H9 (cell line): Measurements from ENCODE around the gene ATP11C. TPM values are rescaled to one million over a fixed set of nuclear protein-coding genes. Genes with fewer than 3 reads are reported as not detected.

Source experiments
- DNase-seq: peaks from one replicate; pipeline ENCODE4 v3.0.0-alpha.2; 2017
- H2AFZ ChIP-seq: one replicate; pipeline ENCODE4 v1.6.1; 2013; ENCODE audit warnings: mild to moderate bottlenecking, low read length, control low read depth, moderate library complexity
- H2AK5ac ChIP-seq: 2 replicates; pipeline ENCODE4 v1.6.1; 2013; ENCODE audit warnings: low read length, control low read depth, mixed read lengths; ENCODE audit not compliant: insufficient read length
- H2BK120ac ChIP-seq: one replicate; pipeline ENCODE4 v1.6.1; 2013; ENCODE audit warnings: low read depth, mild to moderate bottlenecking, low read length, control low read depth, inconsistent platforms; ENCODE audit not compliant: poor library complexity, severe bottlenecking
- H2BK12ac ChIP-seq: 2 replicates; pipeline ENCODE4 v1.6.1; 2013; ENCODE audit warnings: low read length, control low read depth, mixed read lengths, low read depth; ENCODE audit not compliant: insufficient read length
- H2BK15ac ChIP-seq: 2 replicates; pipeline ENCODE4 v1.6.1; 2013; ENCODE audit warnings: low read depth, low read length, control low read depth
- H2BK20ac ChIP-seq: one replicate; pipeline ENCODE4 v1.6.1; 2013; ENCODE audit warnings: low read depth, mild to moderate bottlenecking, low read length, control low read depth, inconsistent platforms; ENCODE audit not compliant: poor library complexity, severe bottlenecking
- H2BK5ac ChIP-seq: 2 replicates; pipeline ENCODE4 v1.6.1; 2013; ENCODE audit warnings: low read length, control low read depth, mixed read lengths; ENCODE audit not compliant: insufficient read length
- H3K14ac ChIP-seq: 2 replicates; pipeline ENCODE4 v1.6.1; 2013; ENCODE audit warnings: low read length, control low read depth; ENCODE audit not compliant: insufficient read depth
- H3K18ac ChIP-seq: 2 replicates; pipeline ENCODE4 v1.6.1; 2013; ENCODE audit warnings: low read depth, mild to moderate bottlenecking, mixed read lengths, low read length, control low read depth; ENCODE audit not compliant: insufficient read length
- H3K23ac ChIP-seq: 2 replicates; pipeline ENCODE4 v1.6.1; 2013; ENCODE audit warnings: low read length, control low read depth, mixed read lengths, low read depth; ENCODE audit not compliant: insufficient read length
- H3K23me2 ChIP-seq: 2 replicates; pipeline ENCODE4 v1.6.1; 2013; ENCODE audit warnings: low read depth, mild to moderate bottlenecking, mixed read lengths, low read length, control low read depth; ENCODE audit not compliant: insufficient read length, poor library complexity, severe bottlenecking
- H3K27ac ChIP-seq: 2 replicates; pipeline ENCODE4 v1.5.1; 2013; ENCODE audit warnings: low read length, control low read depth, mixed read lengths, low read depth; ENCODE audit not compliant: insufficient read length
- H3K27me3 ChIP-seq: 2 replicates; pipeline ENCODE4 v1.6.1; 2013; ENCODE audit warnings: low read length, control low read depth, inconsistent platforms; ENCODE audit not compliant: insufficient read depth
- H3K4ac ChIP-seq: 2 replicates; pipeline ENCODE4 v1.6.1; 2013; ENCODE audit warnings: low read depth, mild to moderate bottlenecking, control low read depth, inconsistent platforms, low read length, moderate library complexity
- H3K4me1 ChIP-seq: 2 replicates; pipeline ENCODE4 v1.6.1; 2013; ENCODE audit warnings: low read length, control low read depth, inconsistent platforms; ENCODE audit not compliant: insufficient read depth
- H3K4me2 ChIP-seq: 2 replicates; pipeline ENCODE4 v1.6.1; 2013; ENCODE audit warnings: low read length, control low read depth, mixed read lengths; ENCODE audit not compliant: insufficient read length, insufficient read depth
- H3K56ac ChIP-seq: 2 replicates; pipeline ENCODE4 v1.6.1; 2013; ENCODE audit warnings: low read depth, mild to moderate bottlenecking, mixed read lengths, low read length, control low read depth; ENCODE audit not compliant: insufficient read length
- H3K79me1 ChIP-seq: 2 replicates; pipeline ENCODE4 v1.6.1; 2013; ENCODE audit warnings: low read depth, mild to moderate bottlenecking, moderate library complexity, low read length, control low read depth, inconsistent platforms; ENCODE audit not compliant: insufficient read depth, poor library complexity, severe bottlenecking
- H3K79me2 ChIP-seq: 2 replicates; pipeline ENCODE4 v1.6.1; 2013; ENCODE audit warnings: low read length, control low read depth, inconsistent platforms; ENCODE audit not compliant: insufficient read depth
- H3K9ac ChIP-seq: 2 replicates; pipeline ENCODE4 v1.6.1; 2013; ENCODE audit warnings: low read length, control low read depth, mixed read lengths; ENCODE audit not compliant: insufficient read length; ENCODE audit errors: extremely low read depth
- H3K9me3 ChIP-seq: one replicate; pipeline ENCODE4 v1.6.1; 2013; ENCODE audit warnings: low read depth, low read length, inconsistent platforms; ENCODE audit not compliant: control insufficient read depth
- H3T11ph ChIP-seq: one replicate; pipeline ENCODE4 v1.6.1; 2013; ENCODE audit warnings: mild to moderate bottlenecking, low read length, control low read depth, inconsistent platforms
- H4K20me1 ChIP-seq: one replicate; pipeline ENCODE4 v1.6.1; 2013; ENCODE audit not compliant: control insufficient read depth, insufficient read length, insufficient read depth
- H4K5ac ChIP-seq: 2 replicates; pipeline ENCODE4 v1.6.1; 2013; ENCODE audit warnings: low read depth, mild to moderate bottlenecking, mixed read lengths, low read length, control low read depth; ENCODE audit not compliant: insufficient read length
- H4K8ac ChIP-seq: replicated peaks from 2 replicates; pipeline ENCODE4 v1.6.1; 2013; ENCODE audit warnings: low read length, control low read depth, mixed read lengths, low read depth; ENCODE audit not compliant: insufficient read length
- H4K91ac ChIP-seq: 2 replicates; pipeline ENCODE4 v1.6.1; 2013; ENCODE audit warnings: low read depth, mild to moderate bottlenecking, moderate library complexity, mixed read lengths, low read length, control low read depth; ENCODE audit not compliant: insufficient read length
- H3K27ac Mint-ChIP-seq, 3 experiments: 2 replicates in 2 of 3; 3 replicates in 1 of 3; pipeline ENCODE4 v1.8.0; 2020 to 2021; ENCODE audit warnings: mixed read lengths in 3 of 3, mild to moderate bottlenecking in 1 of 3, moderate library complexity in 1 of 3
- H3K27me3 Mint-ChIP-seq: 2 replicates; pipeline ENCODE4 v1.8.0; 2021; ENCODE audit warnings: low read depth, mild to moderate bottlenecking, moderate library complexity, mixed read lengths
- H3K36me3 Mint-ChIP-seq, 3 experiments: 2 replicates in 2 of 3; 3 replicates in 1 of 3; pipeline ENCODE4 v1.8.0; 2020 to 2021; ENCODE audit warnings: low read depth in 3 of 3, mixed read lengths in 3 of 3; ENCODE audit not compliant: insufficient read depth in 1 of 3
- H3K4me1 Mint-ChIP-seq, 2 experiments: 2 replicates each; pipeline ENCODE4 v1.8.0; 2020; ENCODE audit warnings: mixed read lengths in 2 of 2
- H3K4me3 Mint-ChIP-seq, 2 experiments: 2 replicates in 1 of 2; 3 replicates in 1 of 2; pipeline ENCODE4 v1.8.0; 2020 to 2021; ENCODE audit warnings: mild to moderate bottlenecking in 2 of 2, mixed read lengths in 2 of 2, moderate library complexity in 1 of 2
- H3K9me3 Mint-ChIP-seq, 2 experiments: 2 replicates in 1 of 2; 3 replicates in 1 of 2; pipeline ENCODE4 v1.8.0; 2020; ENCODE audit warnings: mild to moderate bottlenecking in 2 of 2, mixed read lengths in 2 of 2, moderate library complexity in 1 of 2
- WGBS: extraction: QIAGEN DNeasy Blood & Tissue Kit; methylation state at CpG from one replicate; pipeline ENCODE4 v1.1.7; 2013; ENCODE audit warnings: missing lambda C conversion rate, low lambda C conversion rate, mixed read lengths; ENCODE audit not compliant: insufficient read length; ENCODE audit errors: extremely low coverage; 5-methylcytosine and 5-hydroxymethylcytosine counted together
- total RNA-seq: library from RNA; stranded (reverse); gene quantifications from 2 replicates; pipeline ENCODE4 v1.2.1, GENCODE V29; 2021
- TF ChIP-seq, protein P1 (sequence below): fragments of 200-600 bp; sonication (generic); conservative IDR thresholded peaks from 3 replicates; pipeline ENCODE4 v1.8.0; 2021; ENCODE audit warnings: antibody characterized with exemption, mild to moderate bottlenecking

ATP11C gene
- total RNA-seq, 1 experiment from 2014 or later = 28.4 TPM

DNA sequence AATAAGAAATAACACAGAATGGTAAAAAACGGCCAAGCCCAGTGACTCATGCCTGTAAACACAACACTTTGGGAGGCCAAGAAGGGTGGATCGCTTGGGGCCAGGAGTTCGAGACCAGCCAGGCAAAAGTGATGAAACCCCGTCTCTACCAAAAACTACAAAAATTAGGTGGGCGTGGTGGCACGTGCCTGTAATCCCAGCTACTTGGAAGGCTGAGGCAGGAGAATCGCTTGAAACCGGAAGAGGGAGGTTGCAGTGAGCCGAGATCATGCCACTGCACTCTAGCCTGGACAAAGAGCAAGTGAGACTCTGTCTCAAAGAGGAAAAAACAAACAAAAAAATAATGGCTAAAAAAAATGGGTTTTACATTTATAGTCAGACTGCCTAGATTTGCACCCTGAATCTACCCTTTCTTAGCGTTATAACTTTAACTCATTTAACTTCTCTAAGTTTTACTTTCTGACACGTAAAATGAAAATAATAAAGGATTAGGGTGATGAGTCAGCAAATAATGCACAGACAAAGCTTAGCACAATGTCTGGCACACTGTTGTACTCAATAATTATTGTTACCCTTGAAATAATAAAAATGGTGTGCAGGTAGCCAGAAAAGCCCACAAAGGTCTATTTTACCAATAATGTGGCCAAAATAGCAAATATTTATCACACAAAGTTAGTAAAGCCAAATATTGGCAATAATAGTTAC, 55.0 kb downstream of the ATP11C start:
- H2AFZ ChIP-seq = no peak overlapping the region
- no peak overlapping the region for H4K5ac ChIP-seq
- no peak overlapping the region for H3K4me2 ChIP-seq

More for the DNA sequence above, 55.0 kb downstream of the ATP11C start:
- Histone ChIP-seq H4K91ac (no peak overlapping the region), H3K23ac (no peak overlapping the region), H3K27ac (no peak overlapping the region), H3T11ph (no peak overlapping the region), H2BK20ac (no peak overlapping the region), H3K18ac (no peak overlapping the region), H3K79me1 (peaks cover 5% of the 10 kb centered on the region), H3K4ac (no peak overlapping the region), H3K9me3 (no peaks in the 10 kb centered on the region), H4K20me1 (no peaks in the 10 kb centered on the region), H4K8ac (no peak overlapping the region), H3K79me2 (peaks cover 6% of the 10 kb centered on the region; the same call in 1 of the 2 replicates), H2BK5ac (no peak overlapping the region), H2BK120ac (no peak overlapping the region), H3K23me2 (no peaks in the 10 kb centered on the region), H3K14ac (no peak overlapping the region), H2BK15ac (no peak overlapping the region), H3K27me3 (no peaks in the 10 kb centered on the region), H2AK5ac (no peak overlapping the region), H3K4me1 (peaks cover 3% of the 10 kb centered on the region; the same call in 1 of the 2 replicates), H2BK12ac (no peak overlapping the region), H3K9ac (no peak overlapping the region), H3K56ac (no peak overlapping the region)
- H3K4me3 Mint-ChIP-seq = no peak overlapping the region
- no CpG with 5 or more reads among the region's 11 CpGs for WGBS
- peaks cover 9 to 27% of the 10 kb centered on the region in 2 experiments for H3K4me1 Mint-ChIP-seq
- H3K27ac Mint-ChIP-seq = peak overlapping the region in 2 of 3 experiments; percentile 39 to 96; a peak in 3 of 7 replicates
- peaks cover 0 to 9% (median 0%) of the 10 kb centered on the region in 3 experiments; a peak in 3 of 7 replicates for H3K36me3 Mint-ChIP-seq
- DNase-seq = no peak
- H3K27me3 Mint-ChIP-seq = no peaks in the 10 kb centered on the region
- H3K9me3 Mint-ChIP-seq = peaks cover 0 to 33% of the 10 kb centered on the region in 2 experiments; a peak in 2 of 5 replicates
- TF ChIP-seq, protein P1, sequence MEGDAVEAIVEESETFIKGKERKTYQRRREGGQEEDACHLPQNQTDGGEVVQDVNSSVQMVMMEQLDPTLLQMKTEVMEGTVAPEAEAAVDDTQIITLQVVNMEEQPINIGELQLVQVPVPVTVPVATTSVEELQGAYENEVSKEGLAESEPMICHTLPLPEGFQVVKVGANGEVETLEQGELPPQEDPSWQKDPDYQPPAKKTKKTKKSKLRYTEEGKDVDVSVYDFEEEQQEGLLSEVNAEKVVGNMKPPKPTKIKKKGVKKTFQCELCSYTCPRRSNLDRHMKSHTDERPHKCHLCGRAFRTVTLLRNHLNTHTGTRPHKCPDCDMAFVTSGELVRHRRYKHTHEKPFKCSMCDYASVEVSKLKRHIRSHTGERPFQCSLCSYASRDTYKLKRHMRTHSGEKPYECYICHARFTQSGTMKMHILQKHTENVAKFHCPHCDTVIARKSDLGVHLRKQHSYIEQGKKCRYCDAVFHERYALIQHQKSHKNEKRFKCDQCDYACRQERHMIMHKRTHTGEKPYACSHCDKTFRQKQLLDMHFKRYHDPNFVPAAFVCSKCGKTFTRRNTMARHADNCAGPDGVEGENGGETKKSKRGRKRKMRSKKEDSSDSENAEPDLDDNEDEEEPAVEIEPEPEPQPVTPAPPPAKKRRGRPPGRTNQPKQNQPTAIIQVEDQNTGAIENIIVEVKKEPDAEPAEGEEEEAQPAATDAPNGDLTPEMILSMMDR = no peak
